Measurements from ENCODE around the gene TXNDC17.

TXNDC17 gene

DNA sequence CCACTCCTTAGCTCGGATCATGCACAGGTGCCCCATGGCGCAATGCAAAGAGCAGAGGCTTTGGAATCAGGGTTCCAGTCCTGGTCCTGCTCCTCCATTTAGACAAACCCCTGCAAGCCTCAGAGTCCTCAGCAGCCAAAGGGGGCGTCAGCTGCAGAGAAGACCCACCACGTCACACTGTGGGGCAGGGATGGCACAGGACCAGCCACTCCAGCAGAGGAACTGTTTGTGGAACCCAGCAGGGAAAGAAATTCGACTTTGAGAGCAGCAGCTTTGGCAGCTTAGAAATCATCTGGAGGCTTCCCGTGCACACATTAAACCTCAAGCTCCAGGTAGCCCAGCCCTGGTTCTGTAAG, 35.9 kb downstream of the TXNDC17 start:
- no peak for ATAC-seq
- TF ChIP-seq ESRRG (CRISPR knock-in tag; IDR thresholded peaks at IDR 0.05), result no peak
- TF ChIP-seq, protein P1, sequence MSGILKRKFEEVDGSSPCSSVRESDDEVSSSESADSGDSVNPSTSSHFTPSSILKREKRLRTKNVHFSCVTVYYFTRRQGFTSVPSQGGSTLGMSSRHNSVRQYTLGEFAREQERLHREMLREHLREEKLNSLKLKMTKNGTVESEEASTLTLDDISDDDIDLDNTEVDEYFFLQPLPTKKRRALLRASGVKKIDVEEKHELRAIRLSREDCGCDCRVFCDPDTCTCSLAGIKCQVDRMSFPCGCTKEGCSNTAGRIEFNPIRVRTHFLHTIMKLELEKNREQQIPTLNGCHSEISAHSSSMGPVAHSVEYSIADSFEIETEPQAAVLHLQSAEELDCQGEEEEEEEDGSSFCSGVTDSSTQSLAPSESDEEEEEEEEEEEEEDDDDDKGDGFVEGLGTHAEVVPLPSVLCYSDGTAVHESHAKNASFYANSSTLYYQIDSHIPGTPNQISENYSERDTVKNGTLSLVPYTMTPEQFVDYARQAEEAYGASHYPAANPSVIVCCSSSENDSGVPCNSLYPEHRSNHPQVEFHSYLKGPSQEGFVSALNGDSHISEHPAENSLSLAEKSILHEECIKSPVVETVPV (CRISPR knock-in tag; IDR thresholded peaks at IDR 0.05), result no peak
- TF ChIP-seq TCF4 (CRISPR knock-in tag; IDR thresholded peaks at IDR 0.05; ENCODE audit: borderline replicate concordance), result no peak
- no peak for TF ChIP-seq RARB (CRISPR knock-in tag; IDR thresholded peaks at IDR 0.05)
- TF ChIP-seq ZNF565 (CRISPR knock-in tag; conservative IDR thresholded peaks at IDR 0.05; ENCODE audit: low read depth), result no peak
- TF ChIP-seq, protein P2, sequence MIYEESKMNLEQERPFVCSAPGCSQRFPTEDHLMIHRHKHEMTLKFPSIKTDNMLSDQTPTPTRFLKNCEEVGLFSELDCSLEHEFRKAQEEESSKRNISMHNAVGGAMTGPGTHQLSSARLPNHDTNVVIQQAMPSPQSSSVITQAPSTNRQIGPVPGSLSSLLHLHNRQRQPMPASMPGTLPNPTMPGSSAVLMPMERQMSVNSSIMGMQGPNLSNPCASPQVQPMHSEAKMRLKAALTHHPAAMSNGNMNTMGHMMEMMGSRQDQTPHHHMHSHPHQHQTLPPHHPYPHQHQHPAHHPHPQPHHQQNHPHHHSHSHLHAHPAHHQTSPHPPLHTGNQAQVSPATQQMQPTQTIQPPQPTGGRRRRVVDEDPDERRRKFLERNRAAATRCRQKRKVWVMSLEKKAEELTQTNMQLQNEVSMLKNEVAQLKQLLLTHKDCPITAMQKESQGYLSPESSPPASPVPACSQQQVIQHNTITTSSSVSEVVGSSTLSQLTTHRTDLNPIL (CRISPR knock-in tag; IDR thresholded peaks at IDR 0.05; ENCODE audit: low read depth), result no peak
- TF ChIP-seq, protein P3, sequence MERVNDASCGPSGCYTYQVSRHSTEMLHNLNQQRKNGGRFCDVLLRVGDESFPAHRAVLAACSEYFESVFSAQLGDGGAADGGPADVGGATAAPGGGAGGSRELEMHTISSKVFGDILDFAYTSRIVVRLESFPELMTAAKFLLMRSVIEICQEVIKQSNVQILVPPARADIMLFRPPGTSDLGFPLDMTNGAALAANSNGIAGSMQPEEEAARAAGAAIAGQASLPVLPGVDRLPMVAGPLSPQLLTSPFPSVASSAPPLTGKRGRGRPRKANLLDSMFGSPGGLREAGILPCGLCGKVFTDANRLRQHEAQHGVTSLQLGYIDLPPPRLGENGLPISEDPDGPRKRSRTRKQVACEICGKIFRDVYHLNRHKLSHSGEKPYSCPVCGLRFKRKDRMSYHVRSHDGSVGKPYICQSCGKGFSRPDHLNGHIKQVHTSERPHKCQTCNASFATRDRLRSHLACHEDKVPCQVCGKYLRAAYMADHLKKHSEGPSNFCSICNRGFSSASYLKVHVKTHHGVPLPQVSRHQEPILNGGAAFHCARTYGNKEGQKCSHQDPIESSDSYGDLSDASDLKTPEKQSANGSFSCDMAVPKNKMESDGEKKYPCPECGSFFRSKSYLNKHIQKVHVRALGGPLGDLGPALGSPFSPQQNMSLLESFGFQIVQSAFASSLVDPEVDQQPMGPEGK (CRISPR knock-in tag; IDR thresholded peaks at IDR 0.05; ENCODE audit: borderline replicate concordance), result no peak
- no peak for TF ChIP-seq PPARA (CRISPR knock-in tag; IDR thresholded peaks at IDR 0.05; ENCODE audit: borderline replicate concordance)
- no peak for TF ChIP-seq TOX (CRISPR knock-in tag; IDR thresholded peaks at IDR 0.05; ENCODE audit: borderline replicate concordance)
- TF ChIP-seq ARNTL (CRISPR knock-in tag; IDR thresholded peaks at IDR 0.05; ENCODE audit: borderline replicate concordance, low read depth), result no peak
- TF ChIP-seq OSR1 (CRISPR knock-in tag; IDR thresholded peaks at IDR 0.05), result no peak

DNA sequence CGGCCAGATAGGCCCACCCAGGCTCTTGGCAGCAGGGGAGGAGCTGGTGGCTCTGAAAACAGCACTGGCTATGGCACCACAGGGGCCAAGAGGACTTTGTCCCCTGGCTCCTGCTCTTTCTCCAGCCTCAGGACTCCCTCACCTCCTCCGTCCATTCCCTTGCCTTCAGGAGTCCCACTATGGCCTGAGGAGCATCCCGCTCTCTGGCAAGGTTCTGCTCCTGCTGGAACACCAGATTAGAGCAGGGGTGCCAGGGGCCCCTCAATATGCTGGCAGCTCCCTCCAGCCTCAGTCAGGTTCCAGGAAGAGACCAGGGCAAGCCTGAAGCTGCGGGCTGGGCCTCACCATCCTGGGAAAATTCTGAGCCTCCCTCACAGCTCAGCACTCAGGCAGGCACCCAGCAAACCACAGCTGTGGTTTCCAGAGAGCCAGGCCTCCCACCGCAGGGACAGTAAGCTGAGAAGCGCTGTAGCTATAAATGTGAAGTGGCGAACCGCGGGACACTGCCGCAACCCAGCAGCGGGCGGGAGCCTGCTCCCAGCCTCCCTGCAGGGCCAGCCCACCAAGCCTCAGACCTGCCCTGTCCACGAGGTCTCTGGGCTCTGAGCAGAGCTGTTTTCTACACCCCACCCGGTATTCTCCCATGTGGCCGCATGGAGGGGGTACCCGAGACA, 36.4 kb downstream of the TXNDC17 start:
- peak; percentile 39 for ATAC-seq
- TF ChIP-seq, protein P4, sequence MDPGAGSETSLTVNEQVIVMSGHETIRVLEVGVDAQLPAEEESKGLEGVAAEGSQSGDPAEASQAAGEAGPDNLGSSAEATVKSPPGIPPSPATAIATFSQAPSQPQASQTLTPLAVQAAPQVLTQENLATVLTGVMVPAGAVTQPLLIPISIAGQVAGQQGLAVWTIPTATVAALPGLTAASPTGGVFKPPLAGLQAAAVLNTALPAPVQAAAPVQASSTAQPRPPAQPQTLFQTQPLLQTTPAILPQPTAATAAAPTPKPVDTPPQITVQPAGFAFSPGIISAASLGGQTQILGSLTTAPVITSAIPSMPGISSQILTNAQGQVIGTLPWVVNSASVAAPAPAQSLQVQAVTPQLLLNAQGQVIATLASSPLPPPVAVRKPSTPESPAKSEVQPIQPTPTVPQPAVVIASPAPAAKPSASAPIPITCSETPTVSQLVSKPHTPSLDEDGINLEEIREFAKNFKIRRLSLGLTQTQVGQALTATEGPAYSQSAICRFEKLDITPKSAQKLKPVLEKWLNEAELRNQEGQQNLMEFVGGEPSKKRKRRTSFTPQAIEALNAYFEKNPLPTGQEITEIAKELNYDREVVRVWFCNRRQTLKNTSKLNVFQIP (CRISPR knock-in tag; IDR thresholded peaks at IDR 0.05; ENCODE audit: borderline replicate concordance, low read depth), result no peak
- TF ChIP-seq, protein P3 (CRISPR knock-in tag; IDR thresholded peaks at IDR 0.05; ENCODE audit: borderline replicate concordance), result no peak
- TF ChIP-seq ARNTL (CRISPR knock-in tag; IDR thresholded peaks at IDR 0.05; ENCODE audit: borderline replicate concordance, low read depth), result no peak
- TF ChIP-seq GLIS3 (CRISPR knock-in tag; IDR thresholded peaks at IDR 0.05), result no peak
- TF ChIP-seq, protein P2 (CRISPR knock-in tag; IDR thresholded peaks at IDR 0.05; ENCODE audit: low read depth), result no peak
- TF ChIP-seq CSDC2 (CRISPR knock-in tag; IDR thresholded peaks at IDR 0.05), result no peak
- TF ChIP-seq PPARA (CRISPR knock-in tag; IDR thresholded peaks at IDR 0.05; ENCODE audit: borderline replicate concordance), result no peak
- no peak for TF ChIP-seq ZFP3 (CRISPR knock-in tag; IDR thresholded peaks at IDR 0.05)
- TF ChIP-seq, protein P5, sequence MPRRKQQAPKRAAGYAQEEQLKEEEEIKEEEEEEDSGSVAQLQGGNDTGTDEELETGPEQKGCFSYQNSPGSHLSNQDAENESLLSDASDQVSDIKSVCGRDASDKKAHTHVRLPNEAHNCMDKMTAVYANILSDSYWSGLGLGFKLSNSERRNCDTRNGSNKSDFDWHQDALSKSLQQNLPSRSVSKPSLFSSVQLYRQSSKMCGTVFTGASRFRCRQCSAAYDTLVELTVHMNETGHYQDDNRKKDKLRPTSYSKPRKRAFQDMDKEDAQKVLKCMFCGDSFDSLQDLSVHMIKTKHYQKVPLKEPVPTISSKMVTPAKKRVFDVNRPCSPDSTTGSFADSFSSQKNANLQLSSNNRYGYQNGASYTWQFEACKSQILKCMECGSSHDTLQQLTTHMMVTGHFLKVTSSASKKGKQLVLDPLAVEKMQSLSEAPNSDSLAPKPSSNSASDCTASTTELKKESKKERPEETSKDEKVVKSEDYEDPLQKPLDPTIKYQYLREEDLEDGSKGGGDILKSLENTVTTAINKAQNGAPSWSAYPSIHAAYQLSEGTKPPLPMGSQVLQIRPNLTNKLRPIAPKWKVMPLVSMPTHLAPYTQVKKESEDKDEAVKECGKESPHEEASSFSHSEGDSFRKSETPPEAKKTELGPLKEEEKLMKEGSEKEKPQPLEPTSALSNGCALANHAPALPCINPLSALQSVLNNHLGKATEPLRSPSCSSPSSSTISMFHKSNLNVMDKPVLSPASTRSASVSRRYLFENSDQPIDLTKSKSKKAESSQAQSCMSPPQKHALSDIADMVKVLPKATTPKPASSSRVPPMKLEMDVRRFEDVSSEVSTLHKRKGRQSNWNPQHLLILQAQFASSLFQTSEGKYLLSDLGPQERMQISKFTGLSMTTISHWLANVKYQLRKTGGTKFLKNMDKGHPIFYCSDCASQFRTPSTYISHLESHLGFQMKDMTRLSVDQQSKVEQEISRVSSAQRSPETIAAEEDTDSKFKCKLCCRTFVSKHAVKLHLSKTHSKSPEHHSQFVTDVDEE (CRISPR knock-in tag; IDR thresholded peaks at IDR 0.05), result no peak
- no peak for TF ChIP-seq TOX (CRISPR knock-in tag; IDR thresholded peaks at IDR 0.05; ENCODE audit: borderline replicate concordance)
- TF ChIP-seq RARB (CRISPR knock-in tag; IDR thresholded peaks at IDR 0.05), result no peak
- no peak for TF ChIP-seq ZNF70 (CRISPR knock-in tag; IDR thresholded peaks at IDR 0.05)

Data from SK-N-SH treated with all-trans-retinoic acid at 6 μM for 48 hours (cell line).